ENCODE data around the gene NINJ2. TPM values are rescaled to one million over a fixed set of nuclear protein-coding genes. Genes with fewer than 3 reads are reported as not detected.

NINJ2 gene
- total RNA-seq, 4 donors from 2014 or later = 0.97 to 5.4 (median 2.3) TPM; not detected in 1

GRCh38 chr12:591167-592023, 71.8 kb downstream of the NINJ2 start:
- Histone ChIP-seq H3K36me3 (no peaks in the 10 kb centered on the region), H3K4me3 (no peak overlapping the region), H3K27ac (no peak overlapping the region), H3K4me1 (no peaks in the 10 kb centered on the region), H3K27me3 (no peaks in the 10 kb centered on the region), H3K9me3 (no peaks in the 10 kb centered on the region)
- TF ChIP-seq POLR2A (IDR thresholded peaks at IDR 0.05) = no peak
- no peak for TF ChIP-seq CTCF (IDR thresholded peaks at IDR 0.05)
- intact Hi-C loops (cut with DNase I; ENCODE audit: low total_unique reads) = no loop called here
- DNase-seq = no peak

GRCh38 chr12:590206-590750, 73.0 kb downstream of the NINJ2 start:
- Histone ChIP-seq H3K9me3 (no peaks in the 10 kb centered on the region), H3K4me1 (no peaks in the 10 kb centered on the region), H3K27me3 (no peaks in the 10 kb centered on the region), H3K36me3 (no peaks in the 10 kb centered on the region), H3K27ac (no peak overlapping the region), H3K4me3 (no peak overlapping the region)
- intact Hi-C loops (cut with DNase I; ENCODE audit: low total_unique reads) = no loop called here
- DNase-seq = no peak
- no peak for TF ChIP-seq CTCF (IDR thresholded peaks at IDR 0.05)
- TF ChIP-seq POLR2A (IDR thresholded peaks at IDR 0.05) = no peak

- intact Hi-C loops (cut with DNase I; ENCODE audit: low total_unique reads) = no loop called here
- no peaks in the 10 kb centered on the region for H3K4me1 ChIP-seq
- no peak overlapping the region for H3K27ac ChIP-seq
- no peaks in the 10 kb centered on the region for H3K36me3 ChIP-seq
- no peaks in the 10 kb centered on the region for H3K9me3 ChIP-seq
- DNase-seq = no peak
- H3K4me3 ChIP-seq = no peak overlapping the region
- no peaks in the 10 kb centered on the region for H3K27me3 ChIP-seq
- TF ChIP-seq CTCF (IDR thresholded peaks at IDR 0.05) (no peak), POLR2A (IDR thresholded peaks at IDR 0.05) (no peak)
Observed at GRCh38 chr12:588646-589045, 74.6 kb downstream of the NINJ2 start.

GRCh38 chr12:588024-588322, 75.3 kb downstream of the NINJ2 start:
- Histone ChIP-seq H3K27ac (no peak overlapping the region), H3K4me3 (no peak overlapping the region), H3K4me1 (no peaks in the 10 kb centered on the region), H3K27me3 (no peaks in the 10 kb centered on the region), H3K36me3 (no peaks in the 10 kb centered on the region), H3K9me3 (no peaks in the 10 kb centered on the region)
- TF ChIP-seq POLR2A (IDR thresholded peaks at IDR 0.05) = no peak
- no peak for TF ChIP-seq CTCF (IDR thresholded peaks at IDR 0.05)
- DNase-seq = no peak
- intact Hi-C loops (cut with DNase I; ENCODE audit: low total_unique reads) = no loop called here

GRCh38 chr12:587132-588023, 75.9 kb downstream of the NINJ2 start:
- no peaks in the 10 kb centered on the region for H3K4me1 ChIP-seq
- no peak overlapping the region for H3K27ac ChIP-seq
- no peak overlapping the region for H3K4me3 ChIP-seq
- no peak for DNase-seq
- H3K27me3 ChIP-seq = no peaks in the 10 kb centered on the region
- H3K36me3 ChIP-seq = no peaks in the 10 kb centered on the region
- intact Hi-C loops (cut with DNase I; ENCODE audit: low total_unique reads) = no loop called here
- TF ChIP-seq CTCF (IDR thresholded peaks at IDR 0.05) = no peak
- no peak for TF ChIP-seq POLR2A (IDR thresholded peaks at IDR 0.05)
- H3K9me3 ChIP-seq = no peaks in the 10 kb centered on the region
